C4-2B (cell line): ENCODE data around the gene C4orf54.

ENCODE experiments used
- H3K27ac ChIP-seq: fragments of 450-650 bp; 2 replicates; pipeline ENCODE4 v1.5.1; 2017
- CTCF ChIP-seq: fragments of 450-650 bp; conservative IDR thresholded peaks from 2 replicates; pipeline ENCODE4 v1.5.1; 2017; ENCODE audit warnings: mild to moderate bottlenecking
- ZFX ChIP-seq: fragments of 450-650 bp; IDR thresholded peaks from 2 replicates; pipeline ENCODE4 v1.6.1; 2017

C4orf54 gene

GRCh38 chr4:99625369-99625768 is 32.3 kb downstream of the C4orf54 start:
- no peak for TF ChIP-seq CTCF
- TF ChIP-seq ZFX: no peak
- no peak overlapping the region for H3K27ac ChIP-seq

GRCh38 chr4:99624141-99624719 is 33.4 kb downstream of the C4orf54 start:
- H3K27ac ChIP-seq: no peak overlapping the region
- no peak for TF ChIP-seq CTCF
- TF ChIP-seq ZFX: no peak

- no peak overlapping the region for H3K27ac ChIP-seq
- TF ChIP-seq ZFX (no peak), CTCF (no peak)
Observed at GRCh38 chr4:99622341-99622740, 35.3 kb downstream of the C4orf54 start.

- no peak overlapping the region for H3K27ac ChIP-seq
Observed at GRCh38 chr4:99617374-99617773, 40.3 kb downstream of the C4orf54 start.

GRCh38 chr4:99615170-99615820 is 42.3 kb downstream of the C4orf54 start:
- TF ChIP-seq ZFX: no peak
- no peak overlapping the region for H3K27ac ChIP-seq

More at GRCh38 chr4:99617374-99617773, 40.3 kb downstream of the C4orf54 start:
- no peak for TF ChIP-seq ZFX
- TF ChIP-seq CTCF: no peak

- no peak overlapping the region for H3K27ac ChIP-seq
- TF ChIP-seq CTCF (no peak), ZFX (no peak)
Observed at GRCh38 chr4:99614491-99614890, 43.1 kb downstream of the C4orf54 start.

GRCh38 chr4:99612704-99613103 is 44.9 kb downstream of the C4orf54 start:
- no peak for TF ChIP-seq CTCF
- TF ChIP-seq ZFX: no peak
- H3K27ac ChIP-seq: no peak overlapping the region

GRCh38 chr4:99612281-99612680 is 45.3 kb downstream of the C4orf54 start:
- TF ChIP-seq CTCF: no peak
- no peak for TF ChIP-seq ZFX
- no peak overlapping the region for H3K27ac ChIP-seq
